GM12864 (cell line): ENCODE measurements around the gene LDHA.

Source experiments
- DNase-seq: peaks from one replicate; pipeline ENCODE4 v3.0.0-alpha.2; 2011; ENCODE audit warnings: low read depth
- H3K4me3 ChIP-seq: 2 replicates; pipeline ENCODE4 v1.5.1; 2011; ENCODE audit warnings: mild to moderate bottlenecking, low read depth, low read length, control low read depth
- TF ChIP-seq, protein P1 (sequence below): IDR thresholded peaks from 2 replicates; pipeline ENCODE4 v1.5.1; 2011; ENCODE audit warnings: low read depth, mild to moderate bottlenecking, moderate library complexity, low read length, control low read depth, inconsistent platforms; ENCODE audit errors: missing control alignments

Gene LDHA

DNA sequence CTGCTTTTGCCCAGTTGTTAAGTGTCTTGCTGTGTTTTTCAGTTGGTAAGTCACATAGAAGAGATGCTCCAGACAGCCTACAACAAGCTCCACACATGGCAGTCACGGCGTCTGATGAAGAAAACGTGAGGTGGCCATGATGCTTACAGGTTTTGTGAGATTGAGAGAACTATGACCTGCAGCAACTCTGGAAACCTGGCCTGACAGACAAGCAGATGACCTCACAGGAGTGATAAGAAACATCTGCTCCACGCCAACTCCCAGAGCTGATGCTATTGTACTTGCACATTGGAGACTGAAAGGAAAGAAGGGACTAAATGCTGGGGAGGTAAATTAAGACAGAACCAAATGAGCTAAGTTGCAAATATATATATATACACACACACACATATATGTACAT lies 28.6 kb upstream of the LDHA start:
- TF ChIP-seq, protein P1, sequence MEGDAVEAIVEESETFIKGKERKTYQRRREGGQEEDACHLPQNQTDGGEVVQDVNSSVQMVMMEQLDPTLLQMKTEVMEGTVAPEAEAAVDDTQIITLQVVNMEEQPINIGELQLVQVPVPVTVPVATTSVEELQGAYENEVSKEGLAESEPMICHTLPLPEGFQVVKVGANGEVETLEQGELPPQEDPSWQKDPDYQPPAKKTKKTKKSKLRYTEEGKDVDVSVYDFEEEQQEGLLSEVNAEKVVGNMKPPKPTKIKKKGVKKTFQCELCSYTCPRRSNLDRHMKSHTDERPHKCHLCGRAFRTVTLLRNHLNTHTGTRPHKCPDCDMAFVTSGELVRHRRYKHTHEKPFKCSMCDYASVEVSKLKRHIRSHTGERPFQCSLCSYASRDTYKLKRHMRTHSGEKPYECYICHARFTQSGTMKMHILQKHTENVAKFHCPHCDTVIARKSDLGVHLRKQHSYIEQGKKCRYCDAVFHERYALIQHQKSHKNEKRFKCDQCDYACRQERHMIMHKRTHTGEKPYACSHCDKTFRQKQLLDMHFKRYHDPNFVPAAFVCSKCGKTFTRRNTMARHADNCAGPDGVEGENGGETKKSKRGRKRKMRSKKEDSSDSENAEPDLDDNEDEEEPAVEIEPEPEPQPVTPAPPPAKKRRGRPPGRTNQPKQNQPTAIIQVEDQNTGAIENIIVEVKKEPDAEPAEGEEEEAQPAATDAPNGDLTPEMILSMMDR, result no peak
- no peak overlapping the region for H3K4me3 ChIP-seq
- DNase-seq, result no peak

DNA sequence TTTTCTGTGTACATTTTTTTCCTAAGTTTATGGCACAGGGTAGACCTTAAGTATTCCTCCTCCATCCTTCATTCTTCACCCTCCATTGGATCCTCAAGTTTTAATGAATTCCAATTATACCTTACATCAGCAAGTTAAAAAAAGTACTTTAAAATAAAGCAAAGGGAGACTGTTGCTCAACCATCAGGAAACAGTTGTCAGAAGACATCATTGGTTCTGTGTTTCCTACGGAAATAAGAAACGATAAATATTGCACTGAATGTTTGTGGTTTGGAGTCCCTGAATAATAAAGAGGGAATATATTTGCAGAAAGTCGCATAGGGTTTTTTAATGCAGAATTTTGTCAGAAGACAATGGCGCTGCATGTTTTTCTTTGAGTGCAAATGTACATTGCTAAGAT lies 28.1 kb upstream of the LDHA start:
- H3K4me3 ChIP-seq, result no peak overlapping the region
- DNase-seq, result no peak
- TF ChIP-seq, protein P1, result no peak

DNA sequence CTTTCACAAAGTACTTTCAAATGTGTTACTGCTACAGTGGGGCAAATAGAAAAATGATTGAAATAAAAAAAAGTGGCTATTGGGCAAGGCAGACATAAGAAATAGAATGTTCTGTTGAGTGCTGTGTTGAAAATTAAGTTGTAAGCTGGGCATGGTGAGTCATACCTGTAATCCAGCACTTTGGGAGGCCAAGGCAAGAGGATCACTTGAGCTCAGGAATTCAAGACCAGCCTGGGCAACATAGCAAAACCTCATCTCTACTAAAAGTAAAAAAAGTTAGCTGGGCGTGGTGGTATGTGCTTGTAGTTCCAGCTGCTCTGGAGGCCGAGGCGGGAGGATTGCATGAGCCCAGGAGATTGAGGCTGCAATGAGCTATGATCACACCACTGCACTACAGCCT lies 26.9 kb upstream of the LDHA start:
- TF ChIP-seq, protein P1, result no peak
- no peak overlapping the region for H3K4me3 ChIP-seq
- no peak for DNase-seq

DNA sequence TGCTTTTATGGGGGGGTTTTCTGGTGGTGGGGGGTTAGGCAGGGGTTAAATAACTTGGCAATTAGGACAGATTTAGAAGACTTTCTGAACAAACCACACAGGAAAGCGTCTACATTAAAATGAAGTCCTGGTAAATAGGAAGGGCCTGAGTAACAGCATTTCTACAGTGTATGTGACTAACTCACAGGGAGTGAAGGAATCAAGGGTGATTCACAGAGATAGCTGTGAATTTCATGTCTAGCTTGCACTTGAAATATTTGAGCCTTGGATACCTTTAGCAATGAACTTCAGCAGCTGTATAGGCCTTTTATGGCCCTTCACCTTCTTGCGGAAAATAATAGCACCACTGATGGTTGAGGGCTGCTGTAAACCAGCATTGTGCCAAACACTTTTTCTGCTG lies 26.1 kb upstream of the LDHA start:
- TF ChIP-seq, protein P1, result no peak
- no peak for DNase-seq
- no peak overlapping the region for H3K4me3 ChIP-seq

DNA sequence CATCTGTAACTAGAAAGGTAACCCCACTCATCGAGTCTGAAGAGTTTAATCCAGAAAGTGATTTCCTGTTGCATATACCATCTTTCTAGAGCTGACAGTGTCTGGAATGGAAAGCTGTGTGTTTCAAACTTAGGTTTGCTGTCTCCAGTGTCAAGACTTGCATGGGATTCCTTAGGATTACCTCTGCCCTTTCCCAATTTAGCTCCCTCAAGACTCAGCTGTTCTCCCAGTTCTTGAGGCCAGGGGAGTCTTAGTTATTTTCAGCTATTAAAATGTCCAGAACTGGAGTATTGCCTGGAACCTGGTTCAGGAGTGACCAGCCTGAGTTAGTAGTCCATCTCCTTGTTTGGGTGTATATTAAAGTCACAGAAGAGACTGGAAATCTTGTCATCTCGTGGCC lies 25.0 kb upstream of the LDHA start:
- no peak overlapping the region for H3K4me3 ChIP-seq
- TF ChIP-seq, protein P1, result no peak
- no peak for DNase-seq

DNA sequence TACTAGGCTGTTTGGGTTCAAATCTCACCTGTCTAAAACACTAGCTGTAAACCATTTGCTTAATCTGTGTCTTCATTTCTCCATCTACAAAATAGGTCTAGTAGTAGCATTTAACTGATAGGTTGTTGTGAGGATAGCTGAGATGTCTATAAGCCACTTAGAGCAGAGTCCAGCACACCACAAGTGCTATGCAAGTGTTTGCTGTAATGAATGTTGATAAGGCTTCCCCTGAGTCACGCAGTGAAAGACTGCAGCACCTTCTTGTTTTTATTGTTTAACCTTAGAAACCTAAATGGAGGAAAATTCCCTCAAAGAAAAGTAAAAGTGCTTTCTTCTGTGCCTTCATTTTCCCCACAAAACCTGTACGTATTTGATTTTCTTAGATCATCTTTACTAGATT lies 23.1 kb upstream of the LDHA start:
- TF ChIP-seq, protein P1, result no peak
- no peak for DNase-seq
- no peak overlapping the region for H3K4me3 ChIP-seq

DNA sequence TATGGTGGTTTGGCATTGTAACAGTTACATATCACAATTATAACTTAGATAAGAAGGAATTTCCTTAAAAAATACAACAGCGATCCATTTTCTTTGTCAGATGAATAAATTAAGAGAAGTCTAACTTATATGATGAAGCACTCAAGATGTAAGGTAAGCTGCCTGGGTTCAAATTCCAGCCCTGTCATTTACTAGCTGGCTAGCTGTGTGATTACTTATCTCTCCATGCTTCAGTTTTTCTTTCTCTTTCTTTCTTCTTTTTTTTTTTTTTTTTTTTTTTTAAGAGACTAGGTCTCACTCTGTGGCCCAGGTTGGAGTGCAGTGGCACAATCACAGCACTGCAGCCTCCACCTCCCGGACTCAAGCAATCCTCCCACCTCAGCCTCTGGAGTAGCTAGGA lies 22.2 kb upstream of the LDHA start:
- DNase-seq, result no peak
- TF ChIP-seq, protein P1, result no peak
- H3K4me3 ChIP-seq, result no peak overlapping the region
